Fibroblast of skin of left quadriceps (primary cell): ENCODE results near the gene RUNDC1.
"Not testable (repeated sequence)": the region's sequence is repeated elsewhere in the genome, so short reads cannot be mapped to it uniquely, and the experiment has no call there.

ENCODE experiments used
- DNase-seq, 2 experiments: peaks; one replicate each; pipeline ENCODE4 v3.0.0-alpha.2; 2013; ENCODE audit warnings: low read depth in 2 of 2

The RUNDC1 gene

GRCh38 chr17:42991471-42991870 lies 11.1 kb downstream of the RUNDC1 start:
- no peak for DNase-seq

- no peak for DNase-seq
Measured at GRCh38 chr17:42992872-42993271, 12.5 kb downstream of the RUNDC1 start.

DNA sequence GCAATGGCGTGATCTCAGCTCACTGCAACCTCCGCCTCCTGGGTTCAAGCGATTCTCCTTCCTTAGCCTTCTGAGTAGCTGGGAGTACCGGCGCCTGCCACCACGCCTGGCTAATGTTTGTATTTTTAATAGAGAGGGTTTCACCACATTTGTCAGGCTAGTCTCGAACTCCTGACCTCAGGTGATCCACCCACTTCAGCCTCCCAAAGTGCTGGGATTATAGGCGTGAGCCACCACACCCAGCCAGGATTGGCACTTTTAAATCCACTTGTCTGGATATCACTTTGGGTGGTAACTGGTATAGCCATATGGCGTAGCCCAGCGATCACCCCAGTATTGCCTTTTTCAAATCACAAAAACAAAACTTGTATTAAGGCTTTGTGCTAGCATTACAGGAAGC lies 13.5 kb downstream of the RUNDC1 start:
- not testable (repeated sequence) for DNase-seq

- no peak for DNase-seq
Measured at GRCh38 chr17:42997390-42997983, 17.1 kb downstream of the RUNDC1 start.

DNA sequence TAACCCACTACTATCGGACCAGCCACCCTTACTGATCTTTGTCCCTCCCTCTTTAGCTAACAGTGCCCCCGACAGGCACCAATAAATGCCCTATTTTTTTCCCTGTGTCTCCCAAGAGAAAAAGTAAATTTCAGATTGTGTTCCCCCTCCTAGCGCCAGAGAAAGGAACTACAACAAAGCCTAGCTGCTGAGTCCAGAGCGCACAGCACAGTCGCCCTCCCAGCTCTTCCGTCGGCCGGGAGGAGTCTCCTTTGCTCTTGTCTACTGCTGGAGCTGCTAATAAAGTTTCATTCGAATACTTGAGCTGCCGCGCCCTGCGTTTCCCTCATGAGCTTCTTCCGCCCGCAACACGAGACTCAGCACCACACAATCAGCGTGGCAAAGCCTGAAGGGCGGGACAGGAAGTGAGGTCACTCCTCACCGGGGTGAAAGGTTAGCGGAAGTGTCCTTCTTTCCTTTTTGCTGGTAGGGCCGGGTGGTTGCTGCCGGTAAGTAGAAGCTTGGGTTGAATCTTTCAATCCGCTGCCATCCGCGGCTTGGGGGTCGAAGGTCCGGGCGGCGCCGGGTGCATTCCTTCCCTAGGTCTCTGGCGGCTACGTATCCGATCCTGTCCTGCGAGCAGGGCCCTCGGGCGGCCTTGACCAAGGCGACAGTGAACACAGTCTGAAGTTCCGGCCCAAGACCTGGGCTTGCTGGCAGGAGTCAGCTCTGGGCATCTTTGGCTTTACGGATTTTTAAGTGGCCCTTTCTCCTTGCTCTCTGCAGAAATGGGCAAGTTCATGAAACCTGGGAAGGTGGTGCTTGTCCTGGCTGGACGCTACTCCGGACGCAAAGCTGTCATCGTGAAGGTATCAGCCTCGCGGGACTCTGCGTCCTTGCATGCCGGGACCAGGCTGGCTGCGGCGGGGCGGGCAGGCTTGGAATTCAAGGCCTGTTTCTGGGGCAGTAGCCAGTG lies 17.9 kb downstream of the RUNDC1 start, which contains the start of gene RPL27:
Gene RPL27 (plus strand): TSS at position 436 of the 955 bp plus-strand sequence. CDS start 332 bp downstream, at position 768.
- peak; percentile 100 for DNase-seq

GRCh38 chr17:42999003-42999525 lies 18.7 kb downstream of the RUNDC1 start:
- DNase-seq, result no peak

GRCh38 chr17:43000894-43001293 lies 20.5 kb downstream of the RUNDC1 start:
- not testable (repeated sequence) for DNase-seq

GRCh38 chr17:43003542-43004172 lies 23.3 kb downstream of the RUNDC1 start:
- no peak for DNase-seq

DNA sequence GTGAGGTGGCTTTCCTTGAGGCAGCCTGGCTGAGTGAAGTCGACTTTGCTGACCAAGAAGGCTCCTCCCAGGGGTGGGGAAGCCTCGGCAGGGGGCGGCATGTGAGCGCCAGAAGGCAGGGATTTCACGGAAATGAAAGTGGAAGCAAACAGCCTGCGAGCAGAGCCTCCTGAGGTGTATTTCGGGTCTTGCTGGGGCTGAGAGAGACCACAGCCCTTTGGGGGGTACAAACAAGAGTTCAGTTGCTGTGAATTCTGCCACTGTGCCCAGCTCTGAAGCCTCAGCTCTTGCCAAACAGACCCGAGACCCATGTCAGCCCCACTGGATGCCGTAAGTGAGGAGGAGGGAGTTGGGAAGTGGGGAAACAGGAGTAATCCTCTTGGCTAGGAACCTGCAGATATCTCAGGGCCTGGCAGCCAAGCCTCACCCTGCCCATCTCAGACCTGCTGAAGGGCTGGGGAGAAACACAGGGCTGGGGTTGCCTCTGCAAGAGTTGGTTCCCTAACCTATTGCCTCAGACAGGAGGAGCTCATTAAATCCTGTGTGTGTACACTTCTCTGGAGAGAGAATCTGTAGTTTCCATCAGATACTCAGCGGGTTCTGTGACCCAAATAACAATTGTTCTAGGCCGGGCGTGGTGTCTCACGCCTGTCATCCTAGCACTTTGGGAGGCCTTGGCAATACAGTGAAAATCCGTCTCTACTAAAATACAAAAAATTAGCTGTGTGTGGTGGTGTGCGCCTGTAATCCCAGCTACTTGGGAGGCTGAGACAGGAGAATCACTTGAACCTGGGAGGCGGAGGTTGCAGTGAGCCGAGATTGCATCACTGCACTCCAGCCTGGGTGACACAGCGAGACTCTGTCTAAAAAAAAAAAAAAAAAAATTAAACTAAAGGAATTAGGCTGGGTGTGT lies 26.5 kb downstream of the RUNDC1 start, which contains the start of gene IFI35:
Gene IFI35 (plus strand): TSS at position 146 of the 913 bp plus-strand sequence. CDS start 164 bp downstream, at position 310.
- peak; percentile 53 to 54 for DNase-seq

DNA sequence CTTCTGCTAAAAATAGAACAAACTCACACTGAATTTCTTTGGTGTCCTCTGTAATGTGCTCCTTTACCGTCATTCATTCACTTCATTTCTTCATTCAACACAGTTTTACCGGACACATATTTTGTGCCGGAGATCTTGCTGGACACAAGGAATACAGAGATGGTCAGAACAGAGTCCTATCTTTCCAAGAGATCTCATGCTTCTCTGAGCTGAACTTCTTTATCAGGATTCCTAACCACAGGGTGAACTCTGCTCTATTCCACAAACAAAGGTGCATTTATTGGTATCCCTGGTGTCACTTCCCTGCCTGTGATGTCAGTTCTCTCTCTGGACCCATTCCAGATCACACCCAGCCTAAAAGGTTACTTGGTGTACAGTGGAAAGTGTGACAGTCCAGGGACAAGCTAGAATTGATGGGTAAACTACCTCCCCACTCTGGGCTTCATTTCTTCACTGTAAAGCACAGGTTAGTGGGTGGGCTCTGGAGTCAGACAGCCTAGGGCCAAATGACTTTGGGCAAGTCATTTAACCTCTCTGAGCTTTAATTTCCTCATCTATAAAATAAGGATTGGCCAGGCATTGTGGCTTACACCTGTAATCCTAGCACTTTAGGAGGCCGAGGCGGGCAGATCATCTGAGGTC lies 30.4 kb downstream of the RUNDC1 start:
- no peak for DNase-seq

- no peak for DNase-seq
Measured at GRCh38 chr17:43011728-43012472, 31.5 kb downstream of the RUNDC1 start.

- DNase-seq, result no peak
Measured at GRCh38 chr17:43013296-43013695, 32.9 kb downstream of the RUNDC1 start.

DNA sequence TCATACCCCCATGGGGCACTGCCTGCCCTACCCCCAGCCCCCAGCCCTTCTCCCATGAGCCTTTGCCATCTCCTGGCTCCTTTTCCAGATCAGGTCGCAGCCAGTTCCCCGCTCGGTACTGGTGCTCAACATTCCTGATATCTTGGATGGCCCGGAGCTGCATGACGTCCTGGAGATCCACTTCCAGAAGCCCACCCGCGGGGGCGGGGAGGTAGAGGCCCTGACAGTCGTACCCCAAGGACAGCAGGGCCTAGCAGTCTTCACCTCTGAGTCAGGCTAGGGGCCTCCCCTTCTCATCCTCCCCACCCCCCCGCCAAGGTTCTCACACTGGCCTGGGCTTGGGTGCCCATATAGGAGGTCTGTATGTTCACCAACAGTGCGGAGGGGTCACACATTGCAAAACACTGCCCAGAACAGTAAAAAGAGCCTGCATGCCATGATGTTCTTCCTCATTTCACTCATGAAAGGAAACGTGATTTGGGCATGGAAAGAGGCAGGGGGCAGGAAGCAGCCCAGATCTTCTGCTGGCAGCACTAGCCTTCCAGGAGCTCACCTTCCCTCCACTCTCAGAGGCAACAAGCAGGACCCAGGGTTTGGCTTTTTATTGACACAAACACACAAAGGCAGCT lies 33.8 kb downstream of the RUNDC1 start:
- no peak for DNase-seq

- no peak for DNase-seq
Measured at GRCh38 chr17:43014649-43015542, 34.5 kb downstream of the RUNDC1 start.

DNA sequence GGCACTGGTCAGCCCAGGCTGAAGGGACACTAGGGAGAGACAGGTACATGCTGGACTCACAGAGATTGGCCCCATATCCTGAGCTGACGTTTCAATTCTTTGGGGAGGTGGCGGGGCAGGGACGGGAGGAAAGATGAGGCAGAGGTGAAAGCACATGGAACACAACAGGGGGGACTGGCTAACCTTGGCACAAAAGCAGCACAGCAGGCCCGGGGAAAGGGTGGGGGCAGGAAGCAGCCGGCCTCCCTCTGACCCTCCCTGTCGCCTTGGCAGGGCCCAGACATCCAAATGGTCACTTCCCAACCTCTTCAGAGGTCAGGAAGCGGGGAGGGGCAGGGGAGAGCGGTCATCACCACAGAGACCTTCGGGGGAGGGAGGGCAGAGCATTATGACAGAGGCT lies 35.2 kb downstream of the RUNDC1 start:
- no peak for DNase-seq

- DNase-seq, result no peak
Measured at GRCh38 chr17:43016216-43016615, 35.9 kb downstream of the RUNDC1 start.

DNA sequence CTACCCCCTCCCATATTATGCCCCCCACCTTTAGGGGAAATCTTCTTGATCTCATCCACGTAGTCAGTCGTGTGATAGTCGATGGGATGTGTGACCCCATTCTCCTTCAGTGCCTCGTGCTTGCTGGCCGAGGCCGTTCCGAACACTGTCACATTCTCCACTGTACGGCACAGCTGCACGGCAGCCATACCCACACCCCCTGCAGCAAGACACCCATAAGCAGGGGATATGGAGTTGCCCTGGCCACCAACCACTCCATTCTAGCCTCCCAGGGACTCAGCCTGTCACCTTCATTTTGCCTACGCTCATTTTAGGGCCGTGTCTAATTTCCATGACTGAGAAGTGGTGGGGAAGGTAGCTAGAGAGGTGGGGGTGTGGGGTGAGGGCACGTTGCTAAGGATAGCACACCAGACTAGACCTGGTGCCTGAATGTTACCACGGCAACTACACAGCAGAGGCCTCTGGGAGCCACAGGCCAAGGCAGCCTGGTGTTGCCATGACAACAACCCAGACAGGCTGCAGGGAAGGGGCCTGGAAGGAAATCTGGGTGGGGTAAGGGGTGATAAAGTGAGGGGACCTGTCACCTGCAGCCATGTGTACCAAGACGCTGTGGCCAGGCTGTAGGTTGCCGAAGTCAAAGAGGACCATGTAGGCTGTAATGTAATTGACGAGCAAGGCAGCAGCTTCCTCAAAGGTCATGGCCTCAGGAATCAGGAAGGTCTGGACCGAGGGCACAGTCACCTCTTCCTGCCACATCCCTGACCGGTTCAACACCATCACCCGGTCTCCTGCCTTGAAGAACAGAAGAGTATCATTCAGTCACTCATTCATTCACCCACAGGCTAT lies 37.9 kb downstream of the RUNDC1 start:
- no peak for DNase-seq
